ENCODE measurements around the gene CUL9.

Gene CUL9

DNA sequence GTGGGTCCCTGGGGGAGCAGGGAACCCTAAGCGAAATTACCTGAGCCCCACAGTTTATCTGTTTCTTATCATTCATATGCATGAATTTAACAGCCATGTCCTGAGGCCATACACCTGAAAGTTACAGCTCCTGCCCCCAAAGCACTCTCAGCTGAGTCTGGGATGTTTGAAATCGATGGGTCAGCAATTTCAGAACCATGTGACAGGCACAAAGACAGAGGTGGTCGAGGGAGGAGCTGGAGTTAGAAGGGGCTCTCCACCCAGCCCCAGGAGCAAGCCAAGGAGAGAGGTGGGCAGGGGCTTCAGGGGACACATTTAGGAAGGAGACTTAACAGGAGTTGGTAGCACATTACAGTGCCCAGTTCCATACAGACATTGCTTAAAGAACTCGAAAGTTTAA, 76.2 kb downstream of the CUL9 start:
- no peak for DNase-seq

DNA sequence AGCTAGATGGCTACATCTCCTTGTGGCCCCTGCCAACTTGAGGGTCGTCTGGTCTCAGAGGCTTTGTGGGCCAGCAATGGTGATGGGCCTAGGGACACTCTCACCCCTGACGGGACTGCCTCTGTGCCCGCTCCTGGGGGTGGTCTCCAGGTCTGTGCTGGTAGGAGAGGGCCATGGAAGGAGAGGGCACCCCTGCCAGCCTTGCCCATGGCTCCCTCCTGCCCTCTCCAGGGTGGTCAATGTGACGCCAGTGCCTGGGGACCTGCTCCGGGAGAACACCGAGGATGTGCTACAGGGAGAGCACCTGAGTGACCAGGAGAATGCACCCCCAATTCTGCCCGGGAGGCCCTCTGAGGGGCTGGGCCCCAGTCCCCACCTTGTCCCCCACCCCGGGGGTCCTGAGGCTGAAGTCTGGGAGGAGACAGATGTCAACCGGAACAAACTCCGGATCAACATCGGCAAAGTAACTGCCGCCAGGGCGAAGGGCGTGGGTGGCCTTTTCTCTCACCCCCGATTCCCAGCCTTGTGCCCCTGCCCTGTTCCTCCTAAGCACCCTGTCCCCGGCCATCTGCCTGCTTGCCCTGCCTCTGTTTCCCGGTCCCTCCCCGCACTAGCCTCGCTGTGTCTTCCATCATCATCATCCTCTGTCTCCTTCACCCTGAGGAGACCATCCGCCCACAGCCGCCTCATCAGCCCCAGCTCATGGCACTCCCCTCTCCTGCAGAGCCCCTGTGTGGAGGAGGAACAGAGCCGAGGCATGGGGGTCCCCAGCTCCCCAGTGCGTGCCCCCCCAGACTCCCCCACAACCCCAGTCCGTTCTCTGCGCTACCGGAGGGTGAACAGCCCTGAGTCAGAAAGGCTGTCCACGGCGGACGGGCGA, 77.1 kb downstream of the CUL9 start:
- DNase-seq, result no peak

DNA sequence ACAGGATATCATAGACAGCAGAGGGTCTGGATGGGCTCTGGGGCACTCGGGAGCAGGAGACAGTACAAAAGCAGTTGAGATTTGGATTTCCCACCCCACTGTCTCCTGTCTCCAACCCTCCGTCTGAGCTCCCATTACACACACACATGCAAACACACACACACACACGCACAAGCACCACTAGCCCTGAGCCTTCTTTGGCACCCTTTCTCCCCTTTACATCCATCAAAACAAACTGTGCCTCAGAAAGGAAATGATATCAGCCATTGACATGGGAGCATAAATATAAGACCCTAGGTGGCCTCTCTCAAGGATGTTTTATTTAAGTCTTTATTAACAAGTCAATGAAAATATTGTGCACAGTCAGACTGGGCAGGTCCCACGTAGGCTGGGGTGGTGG, 78.8 kb downstream of the CUL9 start:
- no peak for DNase-seq

DNA sequence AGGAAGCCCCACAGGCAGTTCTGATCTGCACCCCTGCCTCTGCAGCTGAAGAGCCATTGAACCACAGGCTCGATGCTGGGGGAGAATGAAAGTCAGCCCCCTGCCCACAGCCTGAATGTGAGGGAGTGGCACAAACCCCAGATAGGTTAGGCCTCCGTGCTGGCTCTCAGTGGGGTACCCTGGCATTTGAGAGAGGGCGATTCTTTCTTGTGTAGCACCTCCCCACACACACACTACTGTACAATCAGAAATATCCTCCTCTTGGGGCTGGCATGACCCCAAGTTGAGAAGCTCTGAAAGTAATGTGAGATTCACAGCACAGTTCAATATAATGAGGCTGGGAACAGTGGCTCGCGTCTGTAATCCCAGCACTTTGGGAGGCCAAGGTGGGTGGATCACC, 79.2 kb downstream of the CUL9 start:
- DNase-seq, result no peak

DNA sequence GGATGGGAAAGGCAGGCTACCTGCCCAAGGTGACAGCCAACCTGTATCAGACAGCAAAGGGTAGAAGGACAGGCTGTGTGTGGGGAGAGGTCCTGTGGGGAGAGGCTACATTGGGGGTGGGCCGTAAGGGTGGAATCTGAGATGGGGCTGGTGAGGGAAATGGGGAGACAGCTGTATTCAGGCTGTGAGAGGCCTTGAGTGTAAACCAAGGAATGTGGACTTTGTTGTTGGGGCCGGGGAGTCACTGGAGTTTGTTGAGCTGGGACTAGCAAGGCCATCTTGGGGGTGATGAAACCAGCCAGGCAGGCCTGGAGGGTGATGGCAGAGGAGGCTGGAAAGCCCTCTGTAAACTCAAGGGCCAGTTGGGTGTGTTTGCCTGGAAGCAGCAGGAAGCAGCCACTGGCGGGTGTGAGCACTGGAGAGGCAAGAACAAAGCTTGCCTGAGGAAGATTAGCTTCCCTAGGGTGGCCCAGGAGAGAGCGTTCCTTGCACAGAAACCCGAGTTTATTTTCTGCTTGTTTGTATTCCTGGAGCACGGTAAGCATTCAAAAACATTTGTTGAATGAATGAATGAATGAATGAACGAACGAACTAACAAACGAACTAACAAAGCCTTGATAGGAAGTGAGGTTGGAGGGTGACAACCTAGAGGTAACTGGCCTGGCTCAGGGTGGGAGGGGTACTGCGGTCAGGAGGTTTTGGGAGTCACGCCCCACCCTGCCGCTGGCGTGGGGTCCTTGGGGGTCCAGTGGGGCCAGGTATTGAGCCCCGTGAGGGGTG, 80.2 kb downstream of the CUL9 start:
- DNase-seq, result no peak

DNA sequence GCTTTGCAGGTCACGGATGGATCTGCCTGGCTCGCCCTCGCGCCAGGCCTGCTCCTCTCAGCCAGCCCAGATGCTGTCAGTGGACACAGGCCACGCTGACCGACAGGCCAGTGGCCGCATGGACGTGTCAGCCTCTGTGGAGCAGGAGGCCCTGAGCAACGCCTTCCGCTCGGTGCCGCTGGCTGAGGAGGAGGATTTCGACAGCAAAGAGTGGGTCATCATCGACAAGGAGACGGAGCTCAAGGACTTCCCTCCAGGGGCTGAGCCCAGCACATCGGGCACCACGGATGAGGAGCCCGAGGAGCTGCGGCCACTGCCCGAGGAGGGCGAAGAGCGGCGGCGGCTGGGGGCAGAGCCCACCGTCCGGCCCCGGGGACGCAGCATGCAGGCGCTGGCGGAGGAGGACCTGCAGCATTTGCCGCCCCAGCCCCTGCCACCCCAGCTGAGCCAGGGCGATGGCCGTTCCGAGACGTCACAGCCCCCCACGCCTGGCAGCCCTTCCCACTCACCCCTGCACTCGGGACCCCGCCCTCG, 80.9 kb downstream of the CUL9 start:
- no peak for DNase-seq

DNA sequence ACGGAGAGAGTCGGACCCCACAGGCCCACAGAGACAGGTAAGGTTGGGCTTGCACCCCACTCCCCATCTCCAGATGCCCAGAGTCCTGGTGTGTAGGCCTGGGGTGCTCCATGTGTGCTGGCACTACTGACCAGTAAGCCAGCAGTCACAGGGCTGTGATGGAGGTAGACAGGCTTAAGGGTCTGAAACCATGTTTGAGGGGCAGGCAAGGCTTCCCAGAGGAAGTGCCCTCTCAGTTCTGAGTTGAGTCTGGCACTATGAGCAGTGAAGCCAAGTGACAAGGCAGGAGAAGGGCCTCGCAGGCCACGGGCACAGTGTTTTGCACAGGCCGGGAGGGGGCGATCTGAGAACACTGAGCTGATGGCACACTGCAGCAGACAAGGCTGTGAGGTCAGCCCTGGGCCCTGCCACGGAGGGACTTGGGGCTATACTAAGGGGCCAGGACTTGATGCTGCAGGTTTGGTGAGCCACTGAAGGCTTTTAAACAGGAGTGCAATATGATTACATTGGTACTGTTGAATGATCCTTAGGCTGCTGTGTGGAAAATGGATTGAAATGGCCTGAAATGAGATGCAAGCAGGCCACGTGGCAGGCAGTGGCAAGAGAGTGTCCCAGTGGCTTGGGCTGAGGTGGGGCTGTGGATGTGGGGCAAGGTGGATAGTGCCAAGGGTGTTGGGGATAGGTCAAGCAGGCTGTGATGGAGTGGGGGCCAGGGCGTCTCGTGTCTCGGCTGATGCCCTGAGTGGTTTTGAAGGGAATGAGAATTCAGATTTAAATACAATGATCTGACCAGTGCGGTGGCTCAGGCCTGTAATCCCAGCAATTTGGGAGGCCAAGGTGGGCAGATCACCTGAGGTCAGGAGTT, 81.5 kb downstream of the CUL9 start:
- peak; percentile 62 for DNase-seq

DNA sequence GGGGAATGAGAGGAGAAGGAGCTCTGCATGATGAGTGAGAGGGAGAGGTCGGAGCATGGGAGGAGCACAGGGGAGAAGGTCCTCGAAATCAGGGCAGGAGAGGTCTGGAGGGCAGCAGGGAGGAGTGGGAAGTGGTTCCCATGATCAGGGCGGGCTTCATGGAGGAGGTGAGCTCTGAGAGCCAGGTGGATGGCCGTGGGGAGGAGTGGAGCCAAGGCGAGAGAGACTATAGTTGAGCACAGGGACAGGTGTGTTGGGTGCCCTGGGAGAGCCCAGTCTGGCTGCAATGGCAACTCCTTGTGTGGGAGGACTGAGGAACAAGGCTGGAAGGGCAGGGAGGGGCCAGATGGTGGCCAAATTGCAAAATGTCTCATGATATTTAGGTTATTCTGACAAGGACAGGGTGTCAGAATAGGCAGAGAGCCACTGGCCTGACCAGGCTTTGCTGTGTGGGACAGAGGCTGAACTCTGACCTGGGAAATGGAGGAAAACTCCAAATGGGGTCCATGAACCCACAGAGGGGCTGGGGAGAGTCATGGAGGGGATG, 82.7 kb downstream of the CUL9 start:
- DNase-seq, result no peak

DNA sequence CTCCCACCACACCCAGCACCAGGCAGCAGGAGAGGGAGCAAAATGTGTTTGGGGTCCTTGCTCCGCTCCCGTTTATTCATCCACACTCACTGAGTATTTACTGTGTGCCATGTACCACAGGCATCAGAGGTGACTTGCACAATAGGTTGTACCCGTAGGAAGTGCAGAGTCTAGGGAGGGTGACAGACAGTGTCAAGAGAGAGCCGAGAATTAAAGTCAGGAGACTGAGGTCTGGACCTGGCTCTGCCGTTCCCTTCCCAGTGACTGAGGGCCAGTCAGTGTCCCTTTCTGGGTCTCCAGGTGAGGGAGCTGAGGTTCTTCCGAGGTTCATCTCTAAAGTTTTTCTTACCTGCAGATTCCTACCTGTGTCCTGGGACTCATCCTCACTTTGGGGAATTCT, 83.6 kb downstream of the CUL9 start:
- DNase-seq, result no peak

DNA sequence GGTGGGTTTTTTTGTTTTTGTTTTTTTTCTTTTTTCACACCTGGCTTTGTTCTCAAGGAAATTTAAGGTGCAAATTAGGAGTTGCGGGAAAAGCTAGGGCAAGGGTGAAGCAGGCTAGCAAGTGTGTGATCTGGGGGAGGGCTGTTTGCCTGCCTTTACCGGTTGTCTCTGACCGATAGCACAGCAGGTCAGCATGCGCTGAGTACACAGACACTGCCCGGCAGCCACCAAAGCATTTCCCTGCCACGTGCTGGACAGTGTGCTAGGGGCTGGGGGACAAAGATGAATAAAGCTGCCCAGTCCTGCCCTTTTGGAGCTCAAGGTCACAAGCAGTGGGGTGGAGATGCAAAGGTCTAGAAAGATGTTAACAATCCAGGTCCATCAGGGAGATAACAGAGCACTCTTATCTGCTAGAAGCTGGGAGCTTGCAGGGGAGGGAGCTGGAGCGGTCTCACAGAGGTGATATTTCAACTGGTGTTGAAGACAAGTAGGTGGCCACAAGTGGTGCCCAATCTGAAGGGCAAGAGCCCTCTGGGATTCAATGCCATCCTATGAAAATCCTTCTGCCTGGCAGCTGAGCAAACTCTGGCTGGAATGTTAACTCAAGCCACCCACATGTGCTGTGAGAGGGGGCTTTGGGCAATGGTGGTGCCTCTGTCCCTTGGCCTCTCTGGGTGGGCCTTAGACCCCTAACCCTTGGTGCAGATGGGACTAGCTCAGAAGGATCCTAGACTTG, 85.8 kb downstream of the CUL9 start:
- peak; percentile 79 for DNase-seq

DNA sequence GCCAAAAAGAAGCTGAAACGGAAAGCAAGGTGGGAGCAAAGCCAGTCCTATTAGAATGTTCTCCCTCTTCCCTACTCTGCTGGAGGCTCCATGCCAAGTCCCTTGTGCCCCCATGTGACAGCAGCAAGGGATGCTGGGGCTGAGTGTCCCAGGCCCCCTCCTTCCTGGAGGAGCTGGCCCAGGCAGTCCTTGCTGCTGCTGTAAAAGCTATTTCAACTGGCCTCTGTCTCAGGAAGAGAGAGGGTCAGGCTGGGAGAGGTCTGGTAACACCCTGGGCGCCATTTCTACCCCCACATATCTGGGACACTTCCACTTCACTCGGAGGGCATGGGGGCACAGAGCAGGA, 86.3 kb downstream of the CUL9 start:
- DNase-seq, result no peak

DNA sequence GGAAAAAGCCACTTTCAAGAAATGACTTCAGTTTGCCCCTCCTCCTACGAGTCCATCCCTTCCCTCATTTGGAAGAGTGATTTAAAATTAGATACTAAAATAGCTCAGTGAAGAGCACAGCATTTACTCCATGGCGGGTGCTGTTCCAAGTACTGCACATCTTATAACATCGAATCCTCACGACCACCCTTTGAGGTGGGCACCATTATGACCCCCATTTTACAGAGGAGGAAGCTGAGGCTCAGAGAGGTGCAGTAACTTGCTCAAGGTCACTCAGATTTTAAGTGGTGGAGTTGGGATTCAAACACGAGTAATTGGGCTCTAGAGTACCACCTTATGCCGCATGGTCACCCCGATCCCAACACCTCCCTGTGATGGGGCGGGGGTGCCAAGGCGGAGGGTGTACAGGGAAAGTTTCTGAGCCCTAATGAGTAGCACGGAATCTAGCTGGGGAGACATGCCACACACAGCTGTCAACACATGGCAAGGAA, 86.8 kb downstream of the CUL9 start:
- no peak for DNase-seq

DNA sequence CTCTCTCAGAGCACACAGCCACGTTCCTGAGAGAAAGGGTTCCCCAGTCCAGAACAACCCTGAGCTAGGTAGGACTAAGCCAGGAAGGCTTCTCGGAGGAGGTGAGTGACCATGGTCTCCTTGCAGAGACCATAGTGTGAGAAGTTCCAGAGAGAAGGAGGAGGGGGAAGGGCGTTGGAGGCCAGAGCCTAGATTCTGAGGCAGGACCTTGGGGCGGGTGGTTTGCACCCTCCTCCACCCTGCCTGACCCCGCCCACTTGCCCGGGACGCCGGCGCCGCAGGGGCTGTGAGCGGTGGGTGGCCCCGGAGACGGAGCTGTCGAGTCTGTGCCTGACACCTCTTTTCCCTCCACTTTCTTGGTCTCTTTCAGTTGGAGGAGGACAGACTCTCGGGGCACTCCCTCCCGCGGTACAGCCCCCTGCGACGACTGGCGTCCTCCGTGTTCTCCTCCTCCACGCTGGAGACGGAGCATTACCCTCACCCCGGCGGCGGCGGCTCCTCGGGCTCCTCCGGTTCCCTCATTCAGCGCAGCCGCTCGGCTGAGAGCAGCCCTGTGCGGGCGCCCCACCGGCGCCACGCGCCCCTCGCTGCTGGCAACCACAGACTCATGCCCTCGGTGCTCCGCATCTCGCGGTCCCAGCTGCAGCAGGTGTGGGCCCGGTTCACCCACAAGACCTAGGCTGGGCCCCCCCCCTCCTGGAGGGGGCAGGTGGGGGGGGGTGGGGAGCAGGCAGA, 87.4 kb downstream of the CUL9 start:
- no peak for DNase-seq

DNA sequence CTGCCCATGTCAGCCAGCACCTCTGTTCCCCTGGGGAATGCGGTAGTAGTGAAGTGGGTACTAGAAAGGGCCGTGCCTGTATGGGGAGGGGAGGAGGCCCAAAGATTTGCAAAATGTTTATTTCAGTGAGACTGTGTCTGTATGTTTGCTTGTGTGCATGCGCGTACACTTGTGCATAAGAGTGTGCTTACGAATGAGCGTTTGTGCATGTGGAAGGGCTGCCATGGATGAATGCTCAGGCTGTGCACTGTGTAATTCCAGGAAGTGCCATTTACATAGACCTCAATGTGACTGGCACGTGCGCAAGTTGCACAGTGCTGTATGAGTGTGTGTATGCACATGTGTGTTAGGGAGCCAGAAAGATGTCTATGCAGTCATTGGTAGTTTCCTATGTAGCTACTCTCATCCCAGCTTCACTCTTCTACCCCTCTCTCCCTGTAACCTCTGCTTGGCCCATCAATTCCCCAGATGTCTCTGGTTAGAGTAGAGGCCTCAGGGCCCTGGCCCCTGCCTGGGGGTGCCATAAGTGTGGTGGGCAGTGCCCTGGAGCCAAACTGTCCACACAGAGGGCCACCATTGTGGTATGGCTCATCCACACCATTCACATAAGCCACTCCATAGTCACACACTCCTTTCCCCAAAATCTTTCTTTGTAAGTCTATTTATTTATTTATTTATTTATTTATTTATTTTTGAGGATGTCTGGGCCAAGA, 89.3 kb downstream of the CUL9 start:
- no peak for DNase-seq

DNA sequence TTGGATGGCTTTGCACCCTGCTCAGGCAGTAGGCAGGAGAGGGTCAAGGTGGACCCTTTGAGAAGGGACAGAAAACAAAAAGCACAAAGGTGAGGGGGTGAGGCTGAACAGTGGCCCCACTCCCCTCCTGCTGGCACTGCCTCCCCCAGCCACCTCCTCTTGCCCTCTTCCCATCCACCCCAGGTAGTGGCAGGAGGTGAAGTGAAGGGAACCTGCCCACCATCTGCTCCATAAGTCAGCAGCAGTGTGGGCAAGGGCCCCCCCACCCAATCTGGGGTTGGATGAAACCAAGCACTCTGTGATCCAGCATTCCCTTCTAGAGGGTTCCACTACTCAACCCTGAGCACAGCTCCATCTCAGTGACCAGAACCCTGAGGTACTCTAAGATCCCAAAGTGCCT, 89.9 kb downstream of the CUL9 start:
- DNase-seq, result no peak

DNA sequence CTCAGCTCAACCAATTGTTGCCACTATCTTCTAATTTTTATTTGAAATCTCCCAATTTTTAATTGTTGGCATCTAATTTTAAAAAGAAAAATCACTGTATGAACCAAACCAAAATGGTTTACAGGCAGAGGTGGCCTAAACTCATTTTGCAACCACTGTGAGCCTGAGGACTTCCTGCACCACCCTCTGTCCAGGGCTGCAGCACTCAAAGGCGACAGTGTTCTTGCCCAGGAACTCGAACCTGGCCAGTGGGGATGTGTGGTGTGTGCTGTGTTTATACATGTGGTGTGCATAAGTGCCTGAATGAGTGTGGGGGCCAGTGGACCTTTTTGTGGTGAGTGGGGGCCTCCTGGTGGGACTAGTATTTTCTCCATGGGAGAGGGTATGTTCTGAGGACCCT, 91.7 kb downstream of the CUL9 start:
- DNase-seq, result no peak
